Ureter (tissue), 1 donor: ENCODE results near the gene MPZ. TPM values are rescaled to one million over a fixed set of nuclear protein-coding genes. Genes with fewer than 3 reads are reported as not detected.
"Not testable (repeated sequence)": the region's sequence is repeated elsewhere in the genome, so short reads cannot be mapped to it uniquely, and the experiment has no call there.

Experiments used
- DNase-seq: peaks from one replicate; pipeline ENCODE4 v3.0.0-alpha.2; 2020; ENCODE audit warnings: low spot score
- total RNA-seq: library from RNA; stranded (reverse); gene quantifications from one replicate; pipeline ENCODE4 v1.2.4, GENCODE V29; 2023
- donor health status: DM: yes; HTN: yes; CAD: no.

MPZ gene
- total RNA-seq, 1 donor from 2014 or later, result 3.1 TPM

DNA sequence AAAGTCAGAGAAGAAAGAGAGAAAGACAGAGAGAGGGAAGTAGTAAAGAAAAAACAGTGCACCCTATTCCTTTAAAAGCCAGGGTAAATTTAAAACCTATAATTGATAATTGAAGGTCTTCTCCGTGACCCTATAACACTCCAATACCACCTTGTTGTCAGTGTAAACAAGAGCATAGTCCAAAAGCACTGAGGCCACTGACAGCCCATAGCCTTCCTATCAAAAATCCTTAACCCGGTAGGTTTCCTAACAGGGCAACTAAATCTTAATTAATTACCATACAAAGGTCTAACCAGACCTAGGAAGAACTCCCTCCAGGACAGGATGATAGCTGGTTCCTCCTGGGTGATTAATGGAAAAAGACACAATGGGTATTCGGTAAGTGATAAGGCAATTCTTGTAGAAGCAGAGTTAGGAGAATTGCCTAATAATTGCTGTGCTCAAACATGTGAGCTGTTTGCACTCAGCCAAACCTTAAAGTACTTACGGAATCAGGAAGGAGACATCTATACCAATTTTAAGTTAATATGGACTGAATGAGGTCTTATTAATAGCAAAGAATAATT is 53.7 kb downstream of the MPZ start:
- DNase-seq, result not testable (repeated sequence)

DNA sequence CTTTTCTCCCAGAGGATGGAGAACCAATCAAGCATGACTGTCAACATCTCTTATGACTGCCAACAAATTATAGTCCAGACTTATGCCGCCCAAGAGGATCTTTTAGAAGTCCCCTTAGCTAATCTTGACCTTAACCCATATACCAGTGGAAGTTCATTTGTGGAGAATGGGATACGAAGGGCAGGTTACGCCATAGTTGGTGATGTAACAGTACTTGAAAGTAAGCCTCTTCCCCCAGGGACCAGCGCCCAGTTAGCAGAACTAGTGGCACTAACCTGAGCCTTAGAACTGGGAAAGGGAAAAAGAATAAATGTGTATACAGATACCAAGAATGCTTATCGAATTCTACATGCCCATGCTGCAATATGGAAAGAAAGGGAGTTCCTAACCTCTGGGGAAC is 54.5 kb downstream of the MPZ start:
- not testable (repeated sequence) for DNase-seq

Other genes with a start within 250 kb of the MPZ start
- gene ARHGAP30, start 240.1 kb downstream of the MPZ start, total RNA-seq, result 12.1 TPM
- gene NECTIN4, start 220.4 kb downstream of the MPZ start, total RNA-seq, result 75.6 TPM
- gene KLHDC9, start 211.6 kb downstream of the MPZ start, total RNA-seq, result 13.0 TPM
- 39.2 TPM for gene PFDN2, start 191.9 kb downstream of the MPZ start, total RNA-seq
- 34.7 TPM for gene NIT1, start 191.9 kb downstream of the MPZ start, total RNA-seq
- 34.0 TPM for gene DEDD, start 177.3 kb downstream of the MPZ start, total RNA-seq
- 89.2 TPM for gene UFC1, start 156.0 kb downstream of the MPZ start, total RNA-seq
- 29.1 TPM for gene USP21, start 150.5 kb downstream of the MPZ start, total RNA-seq
- 26.8 TPM for gene PPOX, start 143.5 kb downstream of the MPZ start, total RNA-seq
- gene B4GALT3, start 132.5 kb downstream of the MPZ start, total RNA-seq, result 26.6 TPM
- 42.6 TPM for gene ADAMTS4, start 110.9 kb downstream of the MPZ start, total RNA-seq
- 94.1 TPM for gene NDUFS2, start 107.6 kb downstream of the MPZ start, total RNA-seq
- gene FCER1G, start 94.7 kb downstream of the MPZ start, total RNA-seq, result 11.3 TPM
- gene APOA2, start 86.3 kb downstream of the MPZ start, total RNA-seq, result not detected
- gene TOMM40L, start 83.9 kb downstream of the MPZ start, total RNA-seq, result 17.5 TPM
- gene NR1I3, start 71.8 kb downstream of the MPZ start, total RNA-seq, result not detected
- gene PCP4L1, start 51.2 kb downstream of the MPZ start, total RNA-seq, result 66.5 TPM
- 169 TPM for gene SDHC, start 4.4 kb upstream of the MPZ start, total RNA-seq
- gene CFAP126, start 57.9 kb upstream of the MPZ start, total RNA-seq, result not detected
- 18.5 TPM for gene FCGR2A, start 195.5 kb upstream of the MPZ start, total RNA-seq
- 2.9 TPM for gene HSPA6, start 214.6 kb upstream of the MPZ start, total RNA-seq
- 6.8 TPM for gene FCGR3A, start 239.8 kb upstream of the MPZ start, total RNA-seq